GM15510 (cell line): ENCODE measurements around the gene GCNT1.

Source experiments
- POLR2A ChIP-seq: IDR thresholded peaks from 3 replicates; pipeline ENCODE4 v1.6.1; 2011; ENCODE audit warnings: borderline replicate concordance; ENCODE audit not compliant: insufficient read length; ENCODE audit errors: extremely low read depth

Gene GCNT1

GRCh38 chr9:76458903-76459693 is at the start of gene GCNT1:
GCNT1 (plus strand) TSS chr9:76459182; CDS start chr9:76502382, 43,200 bp downstream.
- TF ChIP-seq POLR2A: peak; percentile 92

GRCh38 chr9:76412638-76413037 is 46.3 kb upstream of the GCNT1 start:
- no peak for TF ChIP-seq POLR2A

- TF ChIP-seq POLR2A: no peak
Measured at GRCh38 chr9:76413658-76414057, 45.3 kb upstream of the GCNT1 start.

- TF ChIP-seq POLR2A: no peak
Measured at GRCh38 chr9:76414661-76415060, 44.3 kb upstream of the GCNT1 start.

GRCh38 chr9:76415154-76415553 is 43.8 kb upstream of the GCNT1 start:
- no peak for TF ChIP-seq POLR2A

GRCh38 chr9:76415731-76416130 is 43.3 kb upstream of the GCNT1 start:
- TF ChIP-seq POLR2A: no peak

- no peak for TF ChIP-seq POLR2A
Measured at GRCh38 chr9:76417394-76417793, 41.6 kb upstream of the GCNT1 start.

- TF ChIP-seq POLR2A: no peak
Measured at GRCh38 chr9:76419782-76420380, 39.1 kb upstream of the GCNT1 start.

- TF ChIP-seq POLR2A: no peak
Measured at GRCh38 chr9:76423216-76424177, 35.5 kb upstream of the GCNT1 start.

GRCh38 chr9:76424491-76424890 is 34.5 kb upstream of the GCNT1 start:
- TF ChIP-seq POLR2A: no peak

GRCh38 chr9:76425677-76426453 is 33.1 kb upstream of the GCNT1 start:
- TF ChIP-seq POLR2A: no peak

- TF ChIP-seq POLR2A: no peak
Measured at GRCh38 chr9:76426807-76427419, 32.1 kb upstream of the GCNT1 start.

GRCh38 chr9:76431601-76432000 is 27.4 kb upstream of the GCNT1 start:
- no peak for TF ChIP-seq POLR2A

GRCh38 chr9:76433406-76433805 is 25.6 kb upstream of the GCNT1 start:
- no peak for TF ChIP-seq POLR2A

GRCh38 chr9:76433836-76434235 is 25.1 kb upstream of the GCNT1 start:
- no peak for TF ChIP-seq POLR2A
